ENCODE measurements around the gene NQO1. TPM values are rescaled to one million over a fixed set of nuclear protein-coding genes. Genes with fewer than 3 reads are reported as not detected.

Gene NQO1
- total RNA-seq, 1 donor from 2014 or later: 74.5 TPM

DNA sequence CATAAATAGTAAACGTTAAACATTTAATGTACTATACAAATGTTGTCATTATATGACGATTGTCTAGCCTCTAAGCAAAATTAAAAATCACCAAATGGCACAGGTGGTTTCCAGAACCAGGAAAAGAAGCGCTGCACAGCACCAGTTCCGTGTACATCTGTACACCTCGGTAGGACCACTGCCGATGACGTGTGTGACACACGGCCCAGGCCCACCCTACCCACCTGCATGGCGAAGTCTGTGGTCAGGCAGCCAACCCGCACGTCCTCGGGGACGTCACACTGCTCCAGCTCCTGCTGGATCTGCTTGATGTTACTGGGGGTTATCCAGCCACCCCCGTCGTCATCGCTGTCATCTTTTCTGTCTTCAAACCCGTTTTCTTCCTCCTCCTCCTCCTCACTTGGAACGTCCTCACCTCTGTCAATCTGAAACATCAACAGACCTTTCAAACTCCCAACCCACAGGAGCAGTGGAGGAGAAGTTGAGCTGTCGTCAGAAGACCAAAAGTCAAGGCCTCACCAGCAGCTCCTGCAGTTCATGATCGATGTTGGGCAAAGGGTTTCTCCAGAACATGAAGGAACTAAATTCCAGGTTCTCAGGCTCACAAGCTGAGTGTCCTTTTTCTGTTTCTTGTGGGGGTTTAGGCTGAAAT is 22.5 kb upstream of the NQO1 start:
- Mint-ChIP-seq H3K9me3 (ENCODE audit: unreplicated experiment) (no peaks in the 10 kb centered on the region), H3K27ac (ENCODE audit: unreplicated experiment) (no peak overlapping the region), H3K4me1 (ENCODE audit: low read depth, unreplicated experiment) (no peaks in the 10 kb centered on the region), H3K4me3 (ENCODE audit: unreplicated experiment) (no peak overlapping the region), H3K36me3 (ENCODE audit: low read depth, unreplicated experiment) (peaks cover 27% of the 10 kb centered on the region), H3K27me3 (ENCODE audit: low read depth, unreplicated experiment) (no peaks in the 10 kb centered on the region)
- DNase-seq (ENCODE audit: low read depth) (no peak), FAIRE-seq (no peak)
- H3K27me3 ChIP-seq (ENCODE audit: insufficient read depth, low read length): no peaks in the 10 kb centered on the region
- H3K36me3 ChIP-seq (ENCODE audit: insufficient read depth, low read length): peaks cover 63% of the 10 kb centered on the region
- H4K20me1 ChIP-seq (ENCODE audit: insufficient read depth, low read length): peaks cover 44% of the 10 kb centered on the region
- TF ChIP-seq EZH2 (IDR thresholded peaks at IDR 0.05; ENCODE audit: insufficient read depth, low read length): no peak
- TF ChIP-seq CTCF (IDR thresholded peaks at IDR 0.05; ENCODE audit: insufficient read depth, low read depth, low read length): no peak
- H3K9ac ChIP-seq (ENCODE audit: low read length): no peak overlapping the region
- H3K4me3 ChIP-seq (ENCODE audit: insufficient read depth, low read depth, low read length): no peak overlapping the region
- H3K4me1 ChIP-seq (ENCODE audit: insufficient read depth, low read length): peaks cover 7% of the 10 kb centered on the region
- H3K9me3 ChIP-seq (ENCODE audit: insufficient read depth, low read depth, low read length): no peaks in the 10 kb centered on the region
- no peak overlapping the region for H3K4me2 ChIP-seq (ENCODE audit: low read length)
- H2AFZ ChIP-seq (ENCODE audit: low read depth, low read length): no peak overlapping the region
- peaks cover 71% of the 10 kb centered on the region for H3K79me2 ChIP-seq (ENCODE audit: insufficient read depth, low read length)
- H3K27ac ChIP-seq (ENCODE audit: low read depth, low read length): no peak overlapping the region

DNA sequence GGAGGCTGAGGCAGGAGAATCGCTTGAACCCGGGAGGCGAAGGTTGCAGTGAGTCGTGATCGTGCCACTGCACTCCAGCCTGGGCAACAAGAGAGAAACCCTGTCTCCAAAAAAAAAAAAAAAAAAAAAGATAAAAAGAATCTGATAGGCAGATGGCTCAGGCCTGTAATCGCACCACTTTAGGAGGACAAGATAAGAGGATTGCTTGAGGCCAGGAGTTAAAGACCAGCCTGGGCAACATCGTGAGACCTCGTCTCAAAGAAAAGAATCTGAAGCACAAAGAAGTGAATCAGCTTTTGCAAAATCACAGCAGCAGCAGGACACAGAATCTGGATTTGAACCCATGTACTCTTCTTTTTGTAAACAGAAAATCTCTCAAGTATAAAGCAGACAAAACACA is 20.8 kb upstream of the NQO1 start:
- Histone ChIP-seq H3K4me3 (ENCODE audit: insufficient read depth, low read depth, low read length) (no peak overlapping the region), H3K36me3 (ENCODE audit: insufficient read depth, low read length) (peaks cover 78% of the 10 kb centered on the region), H3K79me2 (ENCODE audit: insufficient read depth, low read length) (peaks cover 54% of the 10 kb centered on the region), H3K27ac (ENCODE audit: low read depth, low read length) (no peak overlapping the region), H3K27me3 (ENCODE audit: insufficient read depth, low read length) (no peaks in the 10 kb centered on the region), H3K4me1 (ENCODE audit: insufficient read depth, low read length) (no peaks in the 10 kb centered on the region), H2AFZ (ENCODE audit: low read depth, low read length) (no peak overlapping the region), H3K4me2 (ENCODE audit: low read length) (no peak overlapping the region), H3K9ac (ENCODE audit: low read length) (no peak overlapping the region), H4K20me1 (ENCODE audit: insufficient read depth, low read length) (peaks cover 46% of the 10 kb centered on the region), H3K9me3 (ENCODE audit: insufficient read depth, low read depth, low read length) (no peaks in the 10 kb centered on the region)
- Mint-ChIP-seq H3K27me3 (ENCODE audit: low read depth, unreplicated experiment) (no peaks in the 10 kb centered on the region), H3K4me3 (ENCODE audit: unreplicated experiment) (no peak overlapping the region), H3K27ac (ENCODE audit: unreplicated experiment) (no peak overlapping the region), H3K9me3 (ENCODE audit: unreplicated experiment) (no peaks in the 10 kb centered on the region), H3K4me1 (ENCODE audit: low read depth, unreplicated experiment) (no peaks in the 10 kb centered on the region), H3K36me3 (ENCODE audit: low read depth, unreplicated experiment) (peaks cover 27% of the 10 kb centered on the region)
- TF ChIP-seq CTCF (IDR thresholded peaks at IDR 0.05; ENCODE audit: insufficient read depth, low read depth, low read length) (no peak), EZH2 (IDR thresholded peaks at IDR 0.05; ENCODE audit: insufficient read depth, low read length) (no peak)
- no peak for DNase-seq (ENCODE audit: low read depth)
- FAIRE-seq: no peak

- H3K36me3 ChIP-seq (ENCODE audit: insufficient read depth, low read length): peaks cover 79% of the 10 kb centered on the region
- FAIRE-seq: no peak
- H3K36me3 Mint-ChIP-seq (ENCODE audit: low read depth, unreplicated experiment): peaks cover 30% of the 10 kb centered on the region
Measured at GRCh38 chr16:69745959-69746358, 19.6 kb upstream of the NQO1 start.

More at GRCh38 chr16:69745959-69746358, 19.6 kb upstream of the NQO1 start:
- peaks cover 6% of the 10 kb centered on the region for H3K4me1 Mint-ChIP-seq (ENCODE audit: low read depth, unreplicated experiment)
- Histone ChIP-seq H3K79me2 (ENCODE audit: insufficient read depth, low read length) (peaks cover 43% of the 10 kb centered on the region), H3K9ac (ENCODE audit: low read length) (no peak overlapping the region), H3K9me3 (ENCODE audit: insufficient read depth, low read depth, low read length) (no peaks in the 10 kb centered on the region), H3K27ac (ENCODE audit: low read depth, low read length) (no peak overlapping the region), H3K27me3 (ENCODE audit: insufficient read depth, low read length) (no peaks in the 10 kb centered on the region), H3K4me1 (ENCODE audit: insufficient read depth, low read length) (peaks cover 5% of the 10 kb centered on the region), H3K4me3 (ENCODE audit: insufficient read depth, low read depth, low read length) (no peak overlapping the region), H2AFZ (ENCODE audit: low read depth, low read length) (no peak overlapping the region), H3K4me2 (ENCODE audit: low read length) (no peak overlapping the region), H4K20me1 (ENCODE audit: insufficient read depth, low read length) (peaks cover 50% of the 10 kb centered on the region)
- H3K27me3 Mint-ChIP-seq (ENCODE audit: low read depth, unreplicated experiment): no peaks in the 10 kb centered on the region
- H3K4me3 Mint-ChIP-seq (ENCODE audit: unreplicated experiment): no peak overlapping the region
- DNase-seq (ENCODE audit: low read depth): no peak
- H3K27ac Mint-ChIP-seq (ENCODE audit: unreplicated experiment): no peak overlapping the region
- no peak for TF ChIP-seq EZH2 (IDR thresholded peaks at IDR 0.05; ENCODE audit: insufficient read depth, low read length)
- TF ChIP-seq CTCF (IDR thresholded peaks at IDR 0.05; ENCODE audit: insufficient read depth, low read depth, low read length): no peak
- H3K9me3 Mint-ChIP-seq (ENCODE audit: unreplicated experiment): no peaks in the 10 kb centered on the region

Data from astrocyte (in vitro differentiated cells and primary cell).